Measurements from ENCODE around the gene CENPL.
A peak's percentile ranks its signal among the peaks of the same experiment; 100 is the strongest.

The CENPL gene

DNA sequence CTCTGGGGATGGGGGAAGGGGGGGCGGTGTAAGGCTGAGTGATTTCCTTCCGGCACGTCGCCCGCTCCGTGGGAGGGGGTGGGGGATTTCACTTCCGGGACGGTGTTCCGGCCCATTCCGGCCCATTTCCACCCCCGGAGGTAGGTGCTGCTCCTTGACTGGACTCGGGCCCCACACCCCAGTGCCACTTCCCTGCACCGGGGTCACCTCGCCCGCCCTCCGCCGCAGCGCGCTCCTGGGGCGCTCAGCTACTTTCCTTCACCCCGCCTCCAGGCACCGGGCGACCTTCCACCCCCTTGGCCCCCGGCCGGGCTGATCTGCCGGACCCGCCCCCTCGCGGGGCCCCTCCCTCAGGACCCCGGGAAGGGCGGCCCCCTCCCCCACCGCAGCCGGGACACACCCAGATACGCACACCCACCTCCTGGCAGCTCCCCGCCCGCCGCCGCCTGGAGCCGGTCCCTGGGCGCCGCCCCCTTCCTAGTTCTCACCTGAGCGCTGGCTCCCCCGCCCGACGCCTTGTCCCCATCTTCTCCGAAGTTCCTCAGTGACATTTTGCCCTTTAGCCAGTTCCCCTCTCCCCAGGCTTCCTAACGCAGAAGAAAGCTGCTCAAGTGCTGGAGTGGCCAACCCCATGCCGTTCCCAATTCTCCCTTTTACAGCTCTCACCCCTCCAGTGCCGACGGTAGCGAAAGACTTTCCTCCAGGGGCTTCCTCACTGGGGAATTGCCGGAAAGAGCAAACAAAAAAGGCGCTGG, 43.8 kb upstream of the CENPL start, which contains the start of gene ZBTB37 (continued):
- TF ChIP-seq, protein P1, sequence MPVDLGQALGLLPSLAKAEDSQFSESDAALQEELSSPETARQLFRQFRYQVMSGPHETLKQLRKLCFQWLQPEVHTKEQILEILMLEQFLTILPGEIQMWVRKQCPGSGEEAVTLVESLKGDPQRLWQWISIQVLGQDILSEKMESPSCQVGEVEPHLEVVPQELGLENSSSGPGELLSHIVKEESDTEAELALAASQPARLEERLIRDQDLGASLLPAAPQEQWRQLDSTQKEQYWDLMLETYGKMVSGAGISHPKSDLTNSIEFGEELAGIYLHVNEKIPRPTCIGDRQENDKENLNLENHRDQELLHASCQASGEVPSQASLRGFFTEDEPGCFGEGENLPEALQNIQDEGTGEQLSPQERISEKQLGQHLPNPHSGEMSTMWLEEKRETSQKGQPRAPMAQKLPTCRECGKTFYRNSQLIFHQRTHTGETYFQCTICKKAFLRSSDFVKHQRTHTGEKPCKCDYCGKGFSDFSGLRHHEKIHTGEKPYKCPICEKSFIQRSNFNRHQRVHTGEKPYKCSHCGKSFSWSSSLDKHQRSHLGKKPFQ (tag by site-specific recombination; IDR thresholded peaks at IDR 0.05) = peak; percentile 84; the same call in 1 of the 2 replicates
- TF ChIP-seq OSR2 (tag by site-specific recombination; IDR thresholded peaks at IDR 0.05) (peak; percentile 23; the same call in 1 of the 2 replicates), ZNF138 (tag by site-specific recombination; IDR thresholded peaks at IDR 0.05; ENCODE audit: borderline replicate concordance) (no peak), KLF1 (tag by site-specific recombination; IDR thresholded peaks at IDR 0.05) (peak; percentile 97), ZNF155 (tag by site-specific recombination; IDR thresholded peaks at IDR 0.05) (no peak), ZNF324 (tag by site-specific recombination; IDR thresholded peaks at IDR 0.05) (peak; percentile 91), ZSCAN23 (tag by site-specific recombination; IDR thresholded peaks at IDR 0.05) (0 out of 2 replicates have a peak, but pooled peaks have one; percentile 18), ZNF341 (tag by site-specific recombination; IDR thresholded peaks at IDR 0.05; ENCODE audit: low read depth) (peak; percentile 96), ZNF112 (tag by site-specific recombination; IDR thresholded peaks at IDR 0.05) (no peak), ZBTB48 (tag by site-specific recombination; IDR thresholded peaks at IDR 0.05) (peak; percentile 82; the same call in 1 of the 2 replicates), ZNF660 (tag by site-specific recombination; IDR thresholded peaks at IDR 0.05) (0 out of 2 replicates have a peak, but pooled peaks have one; percentile 59), PATZ1 (tag by site-specific recombination; IDR thresholded peaks at IDR 0.05) (peak; percentile 99), KLF17 (tag by site-specific recombination; IDR thresholded peaks at IDR 0.05) (peak; percentile 90), ZNF398 (tag by site-specific recombination; IDR thresholded peaks at IDR 0.05) (peak; percentile 96), OVOL3 (tag by site-specific recombination; IDR thresholded peaks at IDR 0.05) (no peak), ZBTB26 (tag by site-specific recombination; optimal IDR thresholded peaks at IDR 0.05) (peak; percentile 54), ZBTB21 (tag by site-specific recombination; IDR thresholded peaks at IDR 0.05) (no peak), KLF9 (tag by site-specific recombination; IDR thresholded peaks at IDR 0.05; ENCODE audit: low read depth) (peak; percentile 99), ZNF423 (tag by site-specific recombination; IDR thresholded peaks at IDR 0.05) (peak; percentile 80), GLIS2 (tag by site-specific recombination; IDR thresholded peaks at IDR 0.05) (peak; percentile 100)
- TF ChIP-seq, protein P2, sequence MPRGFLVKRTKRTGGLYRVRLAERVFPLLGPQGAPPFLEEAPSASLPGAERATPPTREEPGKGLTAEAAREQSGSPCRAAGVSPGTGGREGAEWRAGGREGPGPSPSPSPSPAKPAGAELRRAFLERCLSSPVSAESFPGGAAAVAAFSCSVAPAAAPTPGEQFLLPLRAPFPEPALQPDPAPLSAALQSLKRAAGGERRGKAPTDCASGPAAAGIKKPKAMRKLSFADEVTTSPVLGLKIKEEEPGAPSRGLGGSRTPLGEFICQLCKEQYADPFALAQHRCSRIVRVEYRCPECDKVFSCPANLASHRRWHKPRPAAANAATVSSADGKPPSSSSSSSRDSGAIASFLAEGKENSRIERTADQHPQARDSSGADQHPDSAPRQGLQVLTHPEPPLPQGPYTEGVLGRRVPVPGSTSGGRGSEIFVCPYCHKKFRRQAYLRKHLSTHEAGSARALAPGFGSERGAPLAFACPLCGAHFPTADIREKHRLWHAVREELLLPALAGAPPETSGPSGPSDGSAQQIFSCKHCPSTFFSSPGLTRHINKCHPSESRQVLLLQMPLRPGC (tag by site-specific recombination; IDR thresholded peaks at IDR 0.05) = peak; percentile 47; the same call in 1 of the 2 replicates
- TF ChIP-seq, protein P3, sequence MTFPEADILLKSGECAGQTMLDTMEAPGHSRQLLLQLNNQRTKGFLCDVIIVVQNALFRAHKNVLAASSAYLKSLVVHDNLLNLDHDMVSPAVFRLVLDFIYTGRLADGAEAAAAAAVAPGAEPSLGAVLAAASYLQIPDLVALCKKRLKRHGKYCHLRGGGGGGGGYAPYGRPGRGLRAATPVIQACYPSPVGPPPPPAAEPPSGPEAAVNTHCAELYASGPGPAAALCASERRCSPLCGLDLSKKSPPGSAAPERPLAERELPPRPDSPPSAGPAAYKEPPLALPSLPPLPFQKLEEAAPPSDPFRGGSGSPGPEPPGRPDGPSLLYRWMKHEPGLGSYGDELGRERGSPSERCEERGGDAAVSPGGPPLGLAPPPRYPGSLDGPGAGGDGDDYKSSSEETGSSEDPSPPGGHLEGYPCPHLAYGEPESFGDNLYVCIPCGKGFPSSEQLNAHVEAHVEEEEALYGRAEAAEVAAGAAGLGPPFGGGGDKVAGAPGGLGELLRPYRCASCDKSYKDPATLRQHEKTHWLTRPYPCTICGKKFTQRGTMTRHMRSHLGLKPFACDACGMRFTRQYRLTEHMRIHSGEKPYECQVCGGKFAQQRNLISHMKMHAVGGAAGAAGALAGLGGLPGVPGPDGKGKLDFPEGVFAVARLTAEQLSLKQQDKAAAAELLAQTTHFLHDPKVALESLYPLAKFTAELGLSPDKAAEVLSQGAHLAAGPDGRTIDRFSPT (tag by site-specific recombination; IDR thresholded peaks at IDR 0.05) = peak; percentile 89
- TF ChIP-seq, protein P4, sequence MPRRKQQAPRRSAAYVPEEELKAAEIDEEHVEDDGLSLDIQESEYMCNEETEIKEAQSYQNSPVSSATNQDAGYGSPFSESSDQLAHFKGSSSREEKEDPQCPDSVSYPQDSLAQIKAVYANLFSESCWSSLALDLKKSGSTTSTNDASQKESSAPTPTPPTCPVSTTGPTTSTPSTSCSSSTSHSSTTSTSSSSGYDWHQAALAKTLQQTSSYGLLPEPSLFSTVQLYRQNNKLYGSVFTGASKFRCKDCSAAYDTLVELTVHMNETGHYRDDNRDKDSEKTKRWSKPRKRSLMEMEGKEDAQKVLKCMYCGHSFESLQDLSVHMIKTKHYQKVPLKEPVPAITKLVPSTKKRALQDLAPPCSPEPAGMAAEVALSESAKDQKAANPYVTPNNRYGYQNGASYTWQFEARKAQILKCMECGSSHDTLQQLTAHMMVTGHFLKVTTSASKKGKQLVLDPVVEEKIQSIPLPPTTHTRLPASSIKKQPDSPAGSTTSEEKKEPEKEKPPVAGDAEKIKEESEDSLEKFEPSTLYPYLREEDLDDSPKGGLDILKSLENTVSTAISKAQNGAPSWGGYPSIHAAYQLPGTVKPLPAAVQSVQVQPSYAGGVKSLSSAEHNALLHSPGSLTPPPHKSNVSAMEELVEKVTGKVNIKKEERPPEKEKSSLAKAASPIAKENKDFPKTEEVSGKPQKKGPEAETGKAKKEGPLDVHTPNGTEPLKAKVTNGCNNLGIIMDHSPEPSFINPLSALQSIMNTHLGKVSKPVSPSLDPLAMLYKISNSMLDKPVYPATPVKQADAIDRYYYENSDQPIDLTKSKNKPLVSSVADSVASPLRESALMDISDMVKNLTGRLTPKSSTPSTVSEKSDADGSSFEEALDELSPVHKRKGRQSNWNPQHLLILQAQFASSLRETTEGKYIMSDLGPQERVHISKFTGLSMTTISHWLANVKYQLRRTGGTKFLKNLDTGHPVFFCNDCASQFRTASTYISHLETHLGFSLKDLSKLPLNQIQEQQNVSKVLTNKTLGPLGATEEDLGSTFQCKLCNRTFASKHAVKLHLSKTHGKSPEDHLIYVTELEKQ (tag by site-specific recombination; IDR thresholded peaks at IDR 0.05; ENCODE audit: borderline replicate concordance) = peak; percentile 49; the same call in 1 of the 2 replicates

Data from HEK293 (cell line).